Astrocyte (in vitro differentiated cells and primary cell): ENCODE results near the gene EXOC4. TPM values are rescaled to one million over a fixed set of nuclear protein-coding genes. Genes with fewer than 3 reads are reported as not detected.

Source experiments
- DNase-seq: peaks from one replicate; pipeline ENCODE4 v3.0.0-alpha.2; 2010; ENCODE audit warnings: low read depth
- FAIRE-seq: peaks from 2 replicates; lab custom pipeline; 2011; peaks lifted over from hg19 to GRCh38; lab: Jason Lieb, UNC
- H2AFZ ChIP-seq: 2 replicates; pipeline ENCODE4 v1.6.0; 2012; ENCODE audit warnings: low read depth, low read length, inconsistent platforms
- H3K27ac ChIP-seq: 2 replicates; pipeline ENCODE4 v1.5.1; 2011; ENCODE audit warnings: low read depth, low read length, inconsistent platforms
- H3K27me3 ChIP-seq: 2 replicates; pipeline ENCODE4 v1.6.0; 2011; ENCODE audit warnings: low read length, inconsistent platforms; ENCODE audit not compliant: insufficient read depth
- H3K36me3 ChIP-seq: 2 replicates; pipeline ENCODE4 v1.5.1; 2011; ENCODE audit warnings: low read length, inconsistent platforms; ENCODE audit not compliant: insufficient read depth
- H3K4me1 ChIP-seq: 2 replicates; pipeline ENCODE4 v1.5.1; 2011; ENCODE audit warnings: low read length, inconsistent platforms; ENCODE audit not compliant: insufficient read depth
- H3K4me2 ChIP-seq: 2 replicates; pipeline ENCODE4 v1.6.0; 2012; ENCODE audit warnings: low read length, inconsistent platforms
- H3K4me3 ChIP-seq: 2 replicates; pipeline ENCODE4 v1.5.1; 2011; ENCODE audit warnings: low read depth, mild to moderate bottlenecking, low read length, inconsistent platforms; ENCODE audit not compliant: insufficient read depth
- H3K79me2 ChIP-seq: 2 replicates; pipeline ENCODE4 v1.6.0; 2012; ENCODE audit warnings: mild to moderate bottlenecking, low read length, inconsistent platforms; ENCODE audit not compliant: insufficient read depth
- H3K9ac ChIP-seq: 2 replicates; pipeline ENCODE4 v1.6.0; 2012; ENCODE audit warnings: mild to moderate bottlenecking, low read length, inconsistent platforms
- H3K9me3 ChIP-seq: 2 replicates; pipeline ENCODE4 v1.5.1; 2012; ENCODE audit warnings: low read depth, mild to moderate bottlenecking, low read length, inconsistent platforms; ENCODE audit not compliant: insufficient read depth
- H4K20me1 ChIP-seq: 2 replicates; pipeline ENCODE4 v1.6.0; 2012; ENCODE audit warnings: low read length, inconsistent platforms; ENCODE audit not compliant: insufficient read depth
- H3K27ac Mint-ChIP-seq: one replicate; pipeline ENCODE4 v1.8.0; 2021; ENCODE audit warnings: mild to moderate bottlenecking, mixed read lengths; ENCODE audit not compliant: unreplicated experiment
- H3K27me3 Mint-ChIP-seq: one replicate; pipeline ENCODE4 v1.8.0; 2021; ENCODE audit warnings: low read depth, mixed read lengths; ENCODE audit not compliant: unreplicated experiment
- H3K36me3 Mint-ChIP-seq: one replicate; pipeline ENCODE4 v1.8.0; 2021; ENCODE audit warnings: low read depth, mixed read lengths; ENCODE audit not compliant: unreplicated experiment
- H3K4me1 Mint-ChIP-seq: one replicate; pipeline ENCODE4 v1.8.0; 2021; ENCODE audit warnings: low read depth, mixed read lengths; ENCODE audit not compliant: unreplicated experiment
- H3K4me3 Mint-ChIP-seq: one replicate; pipeline ENCODE4 v1.8.0; 2021; ENCODE audit warnings: mild to moderate bottlenecking, moderate library complexity, mixed read lengths; ENCODE audit not compliant: unreplicated experiment
- H3K9me3 Mint-ChIP-seq: one replicate; pipeline ENCODE4 v1.8.0; 2021; ENCODE audit warnings: mild to moderate bottlenecking, mixed read lengths; ENCODE audit not compliant: unreplicated experiment
- EZH2 ChIP-seq: IDR thresholded peaks from 2 replicates; pipeline ENCODE4 v1.6.1; 2012; ENCODE audit warnings: mild to moderate bottlenecking, low read length, inconsistent platforms; ENCODE audit not compliant: insufficient read depth
- total RNA-seq: library from RNA; stranded (reverse); gene quantifications from 2 replicates; pipeline ENCODE4 v1.2.1, GENCODE V29; 2021
- TF ChIP-seq, protein P1 (sequence below): IDR thresholded peaks from 2 replicates; pipeline ENCODE4 v1.5.1; 2011; ENCODE audit warnings: low read depth, mild to moderate bottlenecking, inconsistent platforms, low read length, moderate library complexity; ENCODE audit not compliant: insufficient read depth

Gene EXOC4
- total RNA-seq, 1 donor from 2014 or later = 57.5 TPM

- H3K9ac ChIP-seq = no peak overlapping the region
- TF ChIP-seq, protein P1, sequence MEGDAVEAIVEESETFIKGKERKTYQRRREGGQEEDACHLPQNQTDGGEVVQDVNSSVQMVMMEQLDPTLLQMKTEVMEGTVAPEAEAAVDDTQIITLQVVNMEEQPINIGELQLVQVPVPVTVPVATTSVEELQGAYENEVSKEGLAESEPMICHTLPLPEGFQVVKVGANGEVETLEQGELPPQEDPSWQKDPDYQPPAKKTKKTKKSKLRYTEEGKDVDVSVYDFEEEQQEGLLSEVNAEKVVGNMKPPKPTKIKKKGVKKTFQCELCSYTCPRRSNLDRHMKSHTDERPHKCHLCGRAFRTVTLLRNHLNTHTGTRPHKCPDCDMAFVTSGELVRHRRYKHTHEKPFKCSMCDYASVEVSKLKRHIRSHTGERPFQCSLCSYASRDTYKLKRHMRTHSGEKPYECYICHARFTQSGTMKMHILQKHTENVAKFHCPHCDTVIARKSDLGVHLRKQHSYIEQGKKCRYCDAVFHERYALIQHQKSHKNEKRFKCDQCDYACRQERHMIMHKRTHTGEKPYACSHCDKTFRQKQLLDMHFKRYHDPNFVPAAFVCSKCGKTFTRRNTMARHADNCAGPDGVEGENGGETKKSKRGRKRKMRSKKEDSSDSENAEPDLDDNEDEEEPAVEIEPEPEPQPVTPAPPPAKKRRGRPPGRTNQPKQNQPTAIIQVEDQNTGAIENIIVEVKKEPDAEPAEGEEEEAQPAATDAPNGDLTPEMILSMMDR = no peak
- TF ChIP-seq EZH2 = no peak
- H3K4me3 ChIP-seq = no peak overlapping the region
- DNase-seq (no peak), FAIRE-seq (no peak)
- no peak overlapping the region for H3K27ac ChIP-seq
- no peaks in the 10 kb centered on the region for H3K79me2 ChIP-seq
- Mint-ChIP-seq H3K4me1 (peaks cover 10% of the 10 kb centered on the region), H3K36me3 (no peaks in the 10 kb centered on the region), H3K27me3 (no peaks in the 10 kb centered on the region), H3K27ac (no peak overlapping the region), H3K4me3 (no peak overlapping the region), H3K9me3 (no peaks in the 10 kb centered on the region)
- H3K27me3 ChIP-seq = no peaks in the 10 kb centered on the region
- H3K4me2 ChIP-seq = no peak overlapping the region
- no peak overlapping the region for H2AFZ ChIP-seq
- H3K9me3 ChIP-seq = no peaks in the 10 kb centered on the region
- peaks cover 3% of the 10 kb centered on the region for H4K20me1 ChIP-seq
- H3K4me1 ChIP-seq = peaks cover 6% of the 10 kb centered on the region
- H3K36me3 ChIP-seq = no peaks in the 10 kb centered on the region
Measured at GRCh38 chr7:133437544-133437943, 184.7 kb downstream of the EXOC4 start.

GRCh38 chr7:133442818-133443217, 189.9 kb downstream of the EXOC4 start:
- no peak for FAIRE-seq
- Histone ChIP-seq H3K9me3 (no peaks in the 10 kb centered on the region), H3K9ac (no peak overlapping the region), H2AFZ (no peak overlapping the region), H3K4me2 (no peak overlapping the region), H3K4me1 (no peaks in the 10 kb centered on the region), H3K4me3 (no peak overlapping the region), H3K36me3 (no peaks in the 10 kb centered on the region), H4K20me1 (peaks cover 9% of the 10 kb centered on the region), H3K27ac (no peak overlapping the region), H3K27me3 (no peaks in the 10 kb centered on the region), H3K79me2 (no peaks in the 10 kb centered on the region)
- Mint-ChIP-seq H3K36me3 (no peaks in the 10 kb centered on the region), H3K9me3 (no peaks in the 10 kb centered on the region), H3K27ac (no peak overlapping the region), H3K4me3 (no peak overlapping the region), H3K27me3 (no peaks in the 10 kb centered on the region), H3K4me1 (no peaks in the 10 kb centered on the region)
- TF ChIP-seq, protein P1 = no peak
- TF ChIP-seq EZH2 = no peak
- no peak for DNase-seq

DNA sequence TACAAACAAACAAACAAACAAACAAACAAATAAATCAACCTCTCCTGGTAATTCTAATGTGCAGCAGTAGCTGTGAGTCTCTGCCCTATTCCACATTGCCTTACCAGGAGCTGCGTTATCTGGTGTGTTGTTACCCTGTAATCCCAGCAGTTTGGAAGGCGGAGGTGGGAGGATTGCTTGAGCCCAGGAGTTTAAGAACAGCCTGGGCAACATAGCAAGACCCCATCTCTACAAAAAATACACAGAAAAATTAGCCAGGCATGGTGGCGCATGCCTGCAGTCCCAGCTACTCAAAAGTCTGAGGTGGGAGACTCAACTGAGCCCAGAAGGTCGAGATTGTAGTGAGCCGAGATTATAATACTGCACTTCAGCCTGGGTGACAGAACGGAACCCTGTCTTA, 192.7 kb downstream of the EXOC4 start:
- H3K27ac Mint-ChIP-seq = no peak overlapping the region
- FAIRE-seq = no peak
- no peaks in the 10 kb centered on the region for H3K9me3 Mint-ChIP-seq
- no peaks in the 10 kb centered on the region for H3K27me3 Mint-ChIP-seq
- Histone ChIP-seq H3K9me3 (no peaks in the 10 kb centered on the region), H3K4me2 (no peak overlapping the region), H3K4me3 (no peak overlapping the region), H3K79me2 (no peaks in the 10 kb centered on the region), H3K4me1 (no peaks in the 10 kb centered on the region), H3K36me3 (no peaks in the 10 kb centered on the region), H3K27me3 (no peaks in the 10 kb centered on the region), H3K9ac (no peak overlapping the region), H4K20me1 (peaks cover 9% of the 10 kb centered on the region), H2AFZ (no peak overlapping the region), H3K27ac (no peak overlapping the region)
- H3K4me1 Mint-ChIP-seq = no peaks in the 10 kb centered on the region
- H3K4me3 Mint-ChIP-seq = no peak overlapping the region
- no peaks in the 10 kb centered on the region for H3K36me3 Mint-ChIP-seq
- TF ChIP-seq, protein P1 = no peak
- DNase-seq = no peak
